ENCODE data around the gene VKORC1L1. TPM values are rescaled to one million over a fixed set of nuclear protein-coding genes. Genes with fewer than 3 reads are reported as not detected.

Gene VKORC1L1
- total RNA-seq, 1 donor from 2014 or later = 32.5 TPM

DNA sequence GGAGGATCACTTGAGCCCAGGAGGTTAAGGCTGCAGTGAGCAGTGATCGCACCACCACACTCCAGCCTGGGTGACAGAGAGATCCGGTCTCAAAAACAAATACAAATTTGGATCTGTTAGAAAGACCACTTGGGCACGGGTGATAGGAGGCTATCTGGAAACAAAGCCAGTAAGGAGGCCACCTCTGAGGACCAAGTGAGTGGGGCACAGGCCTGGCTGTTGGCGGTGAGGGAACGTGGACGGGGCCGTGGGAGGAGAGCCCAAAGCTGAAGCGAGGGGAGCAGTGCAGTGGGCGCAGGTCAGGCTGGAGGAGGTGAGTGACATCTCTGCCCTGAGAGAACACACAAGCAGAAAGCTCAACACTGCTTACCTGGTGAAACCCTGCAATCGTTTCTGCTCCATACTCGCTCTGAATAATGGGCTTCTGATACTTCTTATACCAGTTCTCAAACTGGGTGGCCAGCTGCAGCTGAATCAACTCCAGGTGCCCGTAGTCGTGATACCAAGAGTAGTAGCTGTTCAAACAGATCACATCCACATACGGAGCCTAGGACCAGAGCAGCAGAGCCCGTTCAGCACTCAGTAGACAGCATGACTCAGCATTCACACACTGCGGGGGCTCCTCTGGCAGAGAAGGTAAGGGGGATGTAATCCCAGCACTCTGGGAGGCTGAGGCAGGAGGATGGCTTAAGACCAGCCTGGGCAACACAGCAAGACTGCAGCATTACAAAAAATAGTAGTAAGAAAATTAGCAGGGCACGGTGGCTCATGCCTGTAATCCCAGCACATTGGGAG lies 94.7 kb downstream of the VKORC1L1 start:
- Mint-ChIP-seq H3K4me1 (ENCODE audit: low read depth) (no peaks in the 10 kb centered on the region), H3K27ac (ENCODE audit: unreplicated experiment) (peak overlapping the region; percentile 51)

GRCh38 chr7:65968256-65969185 lies 95.6 kb downstream of the VKORC1L1 start:
- no peak for TF ChIP-seq CTCF (IDR thresholded peaks at IDR 0.05)
- no peaks in the 10 kb centered on the region for H3K4me1 Mint-ChIP-seq (ENCODE audit: low read depth)
- no peak overlapping the region for H3K4me3 Mint-ChIP-seq (ENCODE audit: unreplicated experiment)
- H3K27ac Mint-ChIP-seq (ENCODE audit: unreplicated experiment) = no peak overlapping the region
- H3K27me3 Mint-ChIP-seq (ENCODE audit: low read depth) = no peaks in the 10 kb centered on the region
- no peaks in the 10 kb centered on the region for H3K9me3 Mint-ChIP-seq (ENCODE audit: low read depth)
- DNase-seq (ENCODE audit: low spot score) = peak; percentile 83
- H3K36me3 Mint-ChIP-seq (ENCODE audit: low read depth) = peaks cover 46% of the 10 kb centered on the region

More for the DNA sequence above, 94.7 kb downstream of the VKORC1L1 start:
- Mint-ChIP-seq H3K27me3 (ENCODE audit: low read depth) (no peaks in the 10 kb centered on the region), H3K9me3 (ENCODE audit: low read depth) (no peaks in the 10 kb centered on the region), H3K4me3 (ENCODE audit: unreplicated experiment) (no peak overlapping the region), H3K36me3 (ENCODE audit: low read depth) (peaks cover 49% of the 10 kb centered on the region)
- DNase-seq (ENCODE audit: low spot score) = peak; percentile 75
- TF ChIP-seq CTCF (IDR thresholded peaks at IDR 0.05) = no peak

DNA sequence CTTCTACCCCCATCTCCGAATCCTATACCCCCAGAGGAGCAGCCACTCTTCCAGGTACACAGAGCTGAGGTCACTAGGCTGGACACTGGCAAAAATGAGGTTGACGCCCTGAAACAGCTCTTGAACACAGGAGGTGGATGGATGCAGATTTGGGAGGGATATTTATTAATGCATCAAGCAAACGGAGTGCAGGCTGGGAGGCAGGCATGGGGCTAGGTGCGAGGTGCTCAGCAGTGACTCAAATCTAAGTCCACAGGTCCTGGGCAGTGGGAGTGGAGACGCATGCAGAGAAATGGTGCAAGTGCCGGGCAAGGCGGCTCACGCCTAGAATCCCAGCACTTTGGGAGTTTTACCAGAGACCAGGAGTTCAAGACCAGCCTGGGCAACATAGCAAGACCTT lies 98.1 kb downstream of the VKORC1L1 start:
- no peak for TF ChIP-seq CTCF (IDR thresholded peaks at IDR 0.05)
- Mint-ChIP-seq H3K4me3 (ENCODE audit: unreplicated experiment) (no peak overlapping the region), H3K27ac (ENCODE audit: unreplicated experiment) (no peak overlapping the region), H3K27me3 (ENCODE audit: low read depth) (no peaks in the 10 kb centered on the region), H3K36me3 (ENCODE audit: low read depth) (peaks cover 41% of the 10 kb centered on the region), H3K4me1 (ENCODE audit: low read depth) (no peaks in the 10 kb centered on the region), H3K9me3 (ENCODE audit: low read depth) (no peaks in the 10 kb centered on the region)
- DNase-seq (ENCODE audit: low spot score) = peak; percentile 47

GRCh38 chr7:65972976-65973375 lies 100.1 kb downstream of the VKORC1L1 start:
- H3K9me3 Mint-ChIP-seq (ENCODE audit: low read depth) = no peaks in the 10 kb centered on the region
- no peaks in the 10 kb centered on the region for H3K27me3 Mint-ChIP-seq (ENCODE audit: low read depth)
- no peaks in the 10 kb centered on the region for H3K4me1 Mint-ChIP-seq (ENCODE audit: low read depth)
- H3K36me3 Mint-ChIP-seq (ENCODE audit: low read depth) = peaks cover 25% of the 10 kb centered on the region
- DNase-seq (ENCODE audit: low spot score) = peak; percentile 57
- no peak overlapping the region for H3K4me3 Mint-ChIP-seq (ENCODE audit: unreplicated experiment)
- no peak overlapping the region for H3K27ac Mint-ChIP-seq (ENCODE audit: unreplicated experiment)
- no peak for TF ChIP-seq CTCF (IDR thresholded peaks at IDR 0.05)

DNA sequence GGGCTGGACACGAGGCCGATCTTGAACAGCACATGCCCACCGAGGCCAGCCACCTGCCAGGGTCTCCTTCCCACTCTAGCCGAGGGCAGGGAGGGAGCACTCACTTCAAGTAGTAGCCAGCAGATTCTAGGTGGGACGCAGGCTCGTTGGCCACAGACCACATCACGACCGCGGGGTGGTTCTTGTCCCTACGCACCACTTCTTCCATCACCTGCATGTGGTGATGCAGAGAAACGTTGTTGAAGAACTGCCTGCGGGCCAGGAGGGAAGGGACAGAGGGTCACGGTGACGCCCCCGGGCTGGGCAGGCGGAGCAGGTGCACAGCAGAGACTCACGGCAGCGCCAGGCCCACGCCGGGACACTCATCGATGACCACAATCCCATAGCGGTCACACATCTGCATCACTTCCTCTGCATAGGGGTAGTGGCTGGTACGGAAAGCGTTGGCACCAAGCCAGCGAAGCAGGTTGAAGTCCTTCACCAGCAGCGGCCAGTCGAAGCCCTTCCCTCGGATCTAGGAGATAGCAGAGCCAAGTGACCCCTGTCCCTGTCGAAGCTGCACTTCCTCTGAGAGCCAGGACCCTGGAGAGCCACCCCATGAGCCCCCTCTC lies 101.4 kb downstream of the VKORC1L1 start:
- Mint-ChIP-seq H3K4me3 (ENCODE audit: unreplicated experiment) (no peak overlapping the region), H3K9me3 (ENCODE audit: low read depth) (no peaks in the 10 kb centered on the region)
- DNase-seq (ENCODE audit: low spot score) = peak; percentile 88

More for the DNA sequence above, 101.4 kb downstream of the VKORC1L1 start:
- Mint-ChIP-seq H3K4me1 (ENCODE audit: low read depth) (no peaks in the 10 kb centered on the region), H3K27ac (ENCODE audit: unreplicated experiment) (no peak overlapping the region), H3K27me3 (ENCODE audit: low read depth) (no peaks in the 10 kb centered on the region), H3K36me3 (ENCODE audit: low read depth) (peaks cover 23% of the 10 kb centered on the region)
- TF ChIP-seq CTCF (IDR thresholded peaks at IDR 0.05) = no peak

Data from chondrocyte (in vitro differentiated cells).